HG03045 (cell line): ENCODE measurements around the gene SELL.
"Not testable (repeated sequence)": the region's sequence is repeated elsewhere in the genome, so short reads cannot be mapped to it uniquely, and the experiment has no call there.

ENCODE experiments used
- ATAC-seq: cut with Tn5 transposase; IDR thresholded peaks from one replicate; pipeline ENCODE4 v1.9.1; 2021; ENCODE audit warnings: mild to moderate bottlenecking, moderate library complexity; ENCODE audit not compliant: unreplicated experiment

Gene SELL

GRCh38 chr1:169711469-169712308 lies at the start of gene SELL:
Gene SELL (minus strand): TSS chr1:169711620. CDS start chr1:169711498, 122 bp downstream.
- ATAC-seq = peak; percentile 77

GRCh38 chr1:169759038-169759437 lies 47.6 kb upstream of the SELL start:
- ATAC-seq = no peak

DNA sequence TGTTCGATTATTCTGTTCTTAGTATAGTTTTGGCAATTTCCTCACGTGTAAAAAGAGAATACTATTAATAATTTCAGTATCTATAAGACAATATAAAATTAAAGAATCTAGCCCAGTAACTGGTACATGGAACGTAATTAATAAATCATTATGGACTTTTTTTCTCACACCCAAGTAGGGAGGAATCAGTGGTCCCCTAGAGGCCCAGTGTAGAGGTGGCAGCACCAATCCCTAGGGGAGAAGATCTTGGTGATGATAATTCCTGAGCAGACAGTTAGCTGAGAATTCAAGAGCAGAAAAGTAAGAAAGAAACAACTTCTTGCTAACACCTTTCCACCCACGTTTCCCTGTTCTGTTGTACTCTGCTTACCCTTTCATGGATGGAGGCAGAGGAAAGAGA lies 42.1 kb upstream of the SELL start:
- ATAC-seq = no peak

DNA sequence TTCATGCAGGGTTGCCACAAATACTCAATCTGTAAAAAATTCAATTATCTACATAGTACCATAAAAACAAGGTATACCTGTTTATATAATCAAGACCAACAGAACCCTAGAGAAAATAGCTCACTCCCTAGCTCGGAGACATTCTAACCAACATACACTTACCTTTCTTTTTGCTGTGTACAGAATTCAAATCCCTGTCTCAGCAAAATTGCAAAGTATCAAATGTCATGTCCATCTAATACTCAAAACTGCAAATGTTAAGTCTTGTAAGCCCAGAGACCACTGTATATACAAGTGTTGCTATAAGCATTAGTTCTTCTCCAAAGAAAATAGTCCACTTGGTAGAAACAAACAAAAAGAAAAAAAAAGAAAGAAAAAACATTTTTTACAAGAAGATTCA lies 38.6 kb upstream of the SELL start:
- ATAC-seq = no peak

DNA sequence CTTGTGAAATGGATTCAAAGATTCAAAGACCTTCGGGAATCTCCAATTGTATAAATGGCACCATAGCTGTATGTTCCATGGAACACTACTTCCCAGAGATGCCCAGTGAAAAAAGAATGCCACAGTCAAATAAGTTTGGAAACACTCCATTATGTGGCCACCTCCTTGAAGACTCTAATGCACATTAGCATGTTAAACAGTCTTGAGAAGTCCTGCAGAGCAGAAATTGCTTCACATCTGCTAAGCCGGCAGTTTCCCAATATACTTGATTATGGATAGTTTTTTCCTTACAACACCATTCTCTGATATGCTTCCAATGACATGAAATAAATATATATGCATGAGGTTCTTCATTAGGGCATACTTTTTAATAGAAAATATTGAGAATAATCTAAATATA lies 35.1 kb upstream of the SELL start:
- no peak for ATAC-seq

GRCh38 chr1:169745015-169745861 lies 33.8 kb upstream of the SELL start:
- ATAC-seq = no peak

DNA sequence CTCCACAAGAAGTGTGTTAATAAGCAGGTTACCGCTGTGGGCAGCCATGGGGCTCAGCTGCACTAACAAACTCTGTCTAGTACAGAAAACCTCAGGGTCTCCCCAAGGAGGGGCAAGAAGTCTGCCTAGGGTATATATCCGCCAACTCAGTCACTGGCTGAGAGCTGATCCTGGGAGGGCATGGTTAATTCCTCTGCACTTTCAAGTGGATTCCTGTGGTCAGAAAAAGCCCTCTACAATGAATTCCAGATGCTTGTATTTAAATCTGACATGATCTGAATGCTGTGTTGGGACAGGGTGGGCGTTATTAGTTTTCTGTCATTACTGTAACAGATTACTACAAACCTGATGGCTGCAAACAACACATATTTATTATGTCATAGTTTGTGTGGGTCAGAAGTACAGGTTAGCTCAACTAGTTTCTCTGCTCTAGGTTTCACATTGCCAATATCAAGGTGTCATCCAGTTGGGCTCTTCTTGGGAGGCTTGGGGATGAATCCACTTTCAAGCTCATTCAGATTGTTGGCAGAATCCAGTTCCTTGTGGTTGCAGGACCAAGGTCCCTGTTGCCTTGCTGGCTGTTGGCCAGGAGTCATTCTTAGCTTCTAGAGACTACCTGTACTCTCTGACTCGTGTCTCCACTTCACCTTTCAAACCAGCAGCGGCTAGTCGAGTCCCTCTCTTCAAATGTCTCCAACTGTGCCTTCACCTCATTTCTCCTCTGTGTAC lies 30.4 kb upstream of the SELL start:
- ATAC-seq = no peak

- no peak for ATAC-seq
Observed at GRCh38 chr1:169739980-169740379, 28.6 kb upstream of the SELL start.

DNA sequence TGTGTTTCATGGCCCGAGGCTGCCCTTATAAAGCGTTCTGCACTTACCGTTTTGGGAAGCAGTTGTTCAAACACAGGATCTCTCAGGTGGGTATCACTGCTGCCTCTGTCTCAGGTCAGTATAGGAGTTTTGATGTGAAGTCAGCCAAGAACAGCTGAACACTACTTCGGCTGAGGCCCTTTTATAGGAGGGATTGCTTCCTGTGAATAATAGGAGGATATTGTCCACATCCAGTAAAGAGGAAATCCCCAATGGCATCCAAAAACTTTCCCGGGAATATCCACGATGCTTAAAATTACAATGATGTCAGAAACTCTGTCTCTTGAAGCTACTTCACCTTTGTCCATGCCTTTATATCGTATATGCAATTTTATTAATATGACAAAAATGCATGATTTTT lies 22.5 kb upstream of the SELL start, which contains the start of gene SELE:
Gene SELE, minus strand, starts transcription at position 156 of the 400 bp plus-strand sequence. CDS start 467 bp downstream, outside the sequence.
- no peak for ATAC-seq

- no peak for ATAC-seq
Observed at GRCh38 chr1:169731446-169731845, 20.0 kb upstream of the SELL start.

GRCh38 chr1:169729991-169730390 lies 18.6 kb upstream of the SELL start:
- ATAC-seq = no peak

- ATAC-seq = no peak
Observed at GRCh38 chr1:169727307-169727706, 15.9 kb upstream of the SELL start.

DNA sequence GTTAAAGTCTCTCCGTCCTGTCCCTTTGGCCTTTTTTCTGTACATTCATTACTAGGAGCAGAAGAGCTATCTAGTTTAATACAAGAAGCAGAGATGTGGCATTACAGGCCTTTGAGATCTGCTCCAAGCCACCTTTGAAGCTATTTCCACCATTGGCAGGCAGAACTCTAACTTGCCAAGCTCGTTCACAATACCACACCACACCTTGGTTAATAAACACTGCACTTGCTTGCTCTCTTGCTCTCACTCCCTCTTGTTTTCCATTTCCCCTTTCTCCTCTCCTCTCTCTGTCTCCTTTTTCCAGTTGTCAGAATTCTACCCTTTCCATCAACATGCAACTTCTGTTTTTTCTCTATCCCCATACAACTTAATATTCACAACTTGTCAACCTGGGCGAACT lies 15.4 kb upstream of the SELL start:
- no peak for ATAC-seq

DNA sequence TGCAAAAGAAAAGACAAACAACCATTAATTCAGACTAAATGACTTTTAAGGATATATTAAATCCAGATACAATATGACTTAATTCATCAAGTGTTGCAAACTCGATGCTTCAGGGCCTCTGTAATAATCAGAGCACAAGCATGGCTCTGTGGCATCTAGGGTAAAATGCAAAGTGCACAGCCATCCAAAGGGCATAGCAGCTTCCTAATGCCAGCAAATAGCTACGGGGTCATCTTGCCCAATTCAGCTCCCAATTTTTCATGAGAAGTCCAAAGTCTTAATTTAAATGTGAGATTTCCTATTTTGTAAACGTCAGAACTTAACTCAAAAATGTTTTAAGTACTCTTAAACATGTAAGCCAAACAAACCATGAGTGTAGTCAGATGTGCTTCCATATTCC lies 14.5 kb upstream of the SELL start:
- no peak for ATAC-seq

DNA sequence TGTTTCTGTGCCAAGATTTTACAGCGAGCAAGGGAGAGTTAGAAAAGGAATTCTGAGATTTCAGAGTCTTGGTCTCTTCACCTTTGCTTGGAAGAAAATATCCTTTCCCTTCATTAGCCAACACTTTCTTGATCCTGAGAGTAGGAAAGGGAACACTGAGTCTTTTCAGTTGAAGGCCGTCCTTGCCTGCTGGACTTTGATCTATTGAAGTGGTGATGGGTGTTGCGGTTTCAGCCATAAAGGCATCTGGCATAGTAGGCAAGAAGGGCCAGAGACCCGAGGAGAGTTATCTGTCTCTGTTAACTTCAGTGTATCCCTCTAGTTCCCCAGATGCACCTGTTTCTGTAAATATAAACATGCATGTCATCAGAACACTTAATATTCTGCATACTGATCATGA lies 12.7 kb upstream of the SELL start:
- ATAC-seq = no peak

- ATAC-seq = no peak
Observed at GRCh38 chr1:169723763-169724162, 12.3 kb upstream of the SELL start.

DNA sequence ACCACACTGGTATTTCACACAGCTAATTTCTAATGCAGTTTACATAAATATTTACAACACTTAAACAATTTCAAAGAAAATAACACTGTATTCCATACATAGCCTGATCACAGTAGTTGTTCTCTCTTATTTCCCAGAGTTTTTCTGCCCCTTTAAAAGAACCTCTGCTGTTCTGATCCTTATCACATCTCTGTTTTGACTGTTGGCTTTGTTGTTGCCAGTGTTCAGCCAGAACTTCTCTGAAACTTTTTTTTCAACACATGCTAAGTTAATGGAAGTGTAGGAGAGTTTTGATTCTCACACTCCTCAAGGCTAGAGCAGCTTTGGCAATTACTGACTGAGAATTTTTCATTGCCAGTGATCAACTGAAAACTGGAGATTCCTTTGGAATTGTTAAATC lies 11.4 kb upstream of the SELL start:
- no peak for ATAC-seq

- ATAC-seq = not testable (repeated sequence)
Observed at GRCh38 chr1:169715100-169715499, 3.7 kb upstream of the SELL start.

- ATAC-seq = not testable (repeated sequence)
Observed at GRCh38 chr1:169713090-169713489, 1.7 kb upstream of the SELL start.

DNA sequence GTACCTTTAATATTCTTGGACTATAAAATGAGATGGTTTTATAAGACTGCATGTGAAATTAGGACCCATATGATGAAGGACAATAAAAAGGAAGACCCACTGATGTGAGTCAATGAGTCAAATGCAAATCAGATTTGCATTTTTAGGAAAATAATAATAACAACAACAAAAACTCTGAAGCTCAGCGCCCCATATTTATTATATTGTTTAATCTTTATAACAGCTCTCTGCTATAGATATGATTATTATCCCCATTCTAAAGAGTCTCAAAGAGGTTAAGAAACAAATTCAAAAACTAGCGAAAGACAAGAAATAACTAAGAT lies 850 bp upstream of the SELL start:
- no peak for ATAC-seq

DNA sequence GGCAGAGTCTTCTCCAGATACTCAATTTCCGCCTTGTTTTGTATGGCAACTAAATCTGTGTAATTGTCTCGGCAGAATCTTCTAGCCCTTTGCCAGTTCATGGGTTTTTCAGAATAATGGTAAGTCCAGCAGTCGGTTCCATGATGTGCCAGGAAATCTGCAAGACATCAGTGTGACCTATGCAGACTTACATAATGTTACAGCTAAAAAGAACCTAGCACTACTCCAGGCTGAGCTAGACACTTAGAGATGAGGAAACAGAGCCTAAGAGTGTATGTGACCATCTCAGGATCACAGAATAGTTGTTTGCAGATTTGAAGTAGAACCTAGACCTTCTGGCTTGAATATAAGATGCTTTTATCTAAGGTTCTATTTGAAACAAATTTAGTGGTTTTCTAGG lies 2.8 kb downstream of the SELL start:
- no peak for ATAC-seq
